ENCODE measurements around the gene MYH6. TPM values are rescaled to one million over a fixed set of nuclear protein-coding genes. Genes with fewer than 3 reads are reported as not detected.

The MYH6 gene
- total and polyA plus RNA-seq, 2 donors (not counting 1 experiment from before 2014, with no cell fraction given): not detected

- no peak overlapping the region for H3K9ac ChIP-seq (ENCODE audit: low read length)
- POLR2A ChIA-PET: no interaction called here
- no peak overlapping the region for H3K27ac Mint-ChIP-seq
- no peaks in the 10 kb centered on the region for H3K36me3 ChIP-seq (replicated peaks in 1 of 2; ENCODE audit: control extremely low read depth in 1 of 2, control insufficient read depth in 1 of 2, extremely low read depth in 1 of 2, insufficient read depth in 2 of 2, low read length in 1 of 2)
- H3K9me3 Mint-ChIP-seq (ENCODE audit: insufficient read depth): no peaks in the 10 kb centered on the region
- peaks cover 27% of the 10 kb centered on the region for H3K27me3 Mint-ChIP-seq
- DNase-seq: no peak
- H3K4me2 ChIP-seq (replicated peaks; ENCODE audit: low read depth, low read length, poor library complexity, severe bottlenecking): no peak overlapping the region
- ATAC-seq (ENCODE audit: low read depth): no peak
- no peaks in the 10 kb centered on the region for H4K20me1 ChIP-seq (ENCODE audit: control insufficient read depth, insufficient read depth, low read length, poor library complexity, severe bottlenecking)
- no peaks in the 10 kb centered on the region for H3K79me2 ChIP-seq (ENCODE audit: control insufficient read depth, insufficient read depth, low read length)
- CTCF ChIA-PET: interaction anchor here (0.6 kb wide), 1 partner anchor 1079 kb away, joined by 3 read pairs; no protein-coding TSS in a partner anchor
- peaks cover 0 to 2% (median 1%) of the 10 kb centered on the region in 3 donors for H3K9me3 ChIP-seq (ENCODE audit: control extremely low read depth in 1 of 3, control insufficient read depth in 2 of 3, insufficient read depth in 1 of 3, low read length in 2 of 3)
- H3K4me3 Mint-ChIP-seq: no peak overlapping the region
- H3K27ac ChIP-seq (ENCODE audit: low read length in 2 of 2): no peak overlapping the region
- 82% methylated on average over 2 of the region's 3 CpGs for WGBS (ENCODE audit: insufficient coverage)
- H3K4me1 ChIP-seq (ENCODE audit: control insufficient read depth in 2 of 2, insufficient read depth in 2 of 2, low read length in 2 of 2): no peaks in the 10 kb centered on the region
- H3K4me3 ChIP-seq (ENCODE audit: control extremely low read depth in 1 of 5, extremely low read depth in 1 of 5, insufficient read depth in 1 of 5, low read depth in 2 of 5, low read length in 4 of 5): no peak overlapping the region
- no peak overlapping the region for H2AFZ ChIP-seq (ENCODE audit: insufficient read depth, low read depth, low read length, poor library complexity, severe bottlenecking)
- intact Hi-C loops (cut with micrococcal nuclease): no loop called here
- H3K27me3 ChIP-seq (replicated peaks in 1 of 4; ENCODE audit: control extremely low read depth in 1 of 4, control insufficient read depth in 3 of 4, insufficient read depth in 4 of 4, low read length in 3 of 4): peaks cover 0 to 4% (median under 1%) of the 10 kb centered on the region in 4 experiments
- no peaks in the 10 kb centered on the region for H3K4me1 Mint-ChIP-seq
- TF ChIP-seq EZH2 (IDR thresholded peaks at IDR 0.05; ENCODE audit: borderline replicate concordance, insufficient read depth, low read depth, low read length, poor library complexity, severe bottlenecking) (no peak), CTCF (IDR thresholded peaks at IDR 0.05) (no peak)
These were observed 63.6 kb downstream of the MYH6 start for GRCh38 chr14:23344481-23344880.

GRCh38 chr14:23339506-23340268 is 68.4 kb downstream of the MYH6 start:
- no CpG with 5 or more reads among the region's 1 CpG for WGBS (ENCODE audit: insufficient coverage)
- peaks cover 0 to 8% (median 4%) of the 10 kb centered on the region in 4 experiments for H3K27me3 ChIP-seq (replicated peaks in 1 of 4; ENCODE audit: control extremely low read depth in 1 of 4, control insufficient read depth in 3 of 4, insufficient read depth in 4 of 4, low read length in 3 of 4)
- no peak overlapping the region for H3K4me3 Mint-ChIP-seq
- no peak for TF ChIP-seq CTCF (IDR thresholded peaks at IDR 0.05)
- TF ChIP-seq EZH2 (IDR thresholded peaks at IDR 0.05; ENCODE audit: borderline replicate concordance, insufficient read depth, low read depth, low read length, poor library complexity, severe bottlenecking): no peak
- H3K9me3 ChIP-seq (ENCODE audit: control extremely low read depth in 1 of 3, control insufficient read depth in 2 of 3, insufficient read depth in 1 of 3, low read length in 2 of 3): peaks cover 0 to 2% (median 1%) of the 10 kb centered on the region in 3 donors
- no peak overlapping the region for H2AFZ ChIP-seq (ENCODE audit: insufficient read depth, low read depth, low read length, poor library complexity, severe bottlenecking)
- no peaks in the 10 kb centered on the region for H4K20me1 ChIP-seq (ENCODE audit: control insufficient read depth, insufficient read depth, low read length, poor library complexity, severe bottlenecking)
- H3K27ac Mint-ChIP-seq: no peak overlapping the region
- H3K4me1 Mint-ChIP-seq: no peaks in the 10 kb centered on the region
- DNase-seq: no peak
- no peaks in the 10 kb centered on the region for H3K79me2 ChIP-seq (ENCODE audit: control insufficient read depth, insufficient read depth, low read length)
- CTCF ChIA-PET: interaction anchor here (0.8 to 1.3 kb wide), 3 partner anchors 40 to 41 kb away, joined by 3 read pairs; no protein-coding TSS in a partner anchor
- no peaks in the 10 kb centered on the region for H3K36me3 ChIP-seq (replicated peaks in 1 of 2; ENCODE audit: control extremely low read depth in 1 of 2, control insufficient read depth in 1 of 2, extremely low read depth in 1 of 2, insufficient read depth in 2 of 2, low read length in 1 of 2)
- POLR2A ChIA-PET: no interaction called here
- H3K9ac ChIP-seq (ENCODE audit: low read length): no peak overlapping the region
- H3K4me3 ChIP-seq (ENCODE audit: control extremely low read depth in 1 of 5, extremely low read depth in 1 of 5, insufficient read depth in 1 of 5, low read depth in 2 of 5, low read length in 4 of 5): no peak overlapping the region
- no peak overlapping the region for H3K27ac ChIP-seq (ENCODE audit: low read length in 2 of 2)
- H3K27me3 Mint-ChIP-seq: peaks cover 47% of the 10 kb centered on the region
- intact Hi-C loops (cut with micrococcal nuclease): no loop called here
- no peaks in the 10 kb centered on the region for H3K4me1 ChIP-seq (ENCODE audit: control insufficient read depth in 2 of 2, insufficient read depth in 2 of 2, low read length in 2 of 2)
- H3K9me3 Mint-ChIP-seq (ENCODE audit: insufficient read depth): no peaks in the 10 kb centered on the region
- ATAC-seq (ENCODE audit: low read depth): no peak
- H3K4me2 ChIP-seq (replicated peaks; ENCODE audit: low read depth, low read length, poor library complexity, severe bottlenecking): no peak overlapping the region
